Lung (tissue), 12 donors: Measurements from ENCODE around the gene PBRM1. TPM values are rescaled to one million over a fixed set of nuclear protein-coding genes. Genes with fewer than 3 reads are reported as not detected.

Experiments
- ATAC-seq: fragments of 200-7000 bp; cut with Tn5 transposase; one replicate; pipeline ENCODE4 v1.9.1; 2020; ENCODE audit warnings: moderate number of reproducible peaks; ENCODE audit not compliant: insufficient read depth, low FRiP score
- DNase-seq, 3 donors: peaks; one replicate each; pipeline ENCODE4 v3.0.0-alpha.2; 2013 to 2017
- H3K27ac ChIP-seq, 2 donors: one replicate each; pipeline ENCODE4 v1.5.1; 2013; ENCODE audit warnings: mild to moderate bottlenecking in 2 of 2, moderate library complexity in 2 of 2, control low read depth in 1 of 2, inconsistent platforms in 1 of 2, low read depth in 1 of 2, low read length in 1 of 2
- H3K27me3 ChIP-seq, 3 donors: one replicate each; pipeline ENCODE4 v1.5.1; 2013; ENCODE audit warnings: low read length in 2 of 3; ENCODE audit not compliant: control insufficient read depth in 3 of 3, insufficient read depth in 3 of 3
- H3K36me3 ChIP-seq, 4 donors: one replicate each; pipeline ENCODE4 v1.5.1; 2013; ENCODE audit warnings: low read length in 4 of 4, mild to moderate bottlenecking in 1 of 4, moderate library complexity in 1 of 4; ENCODE audit not compliant: control insufficient read depth in 4 of 4, insufficient read depth in 4 of 4
- H3K4me1 ChIP-seq, 5 donors: one replicate each; pipeline ENCODE4 v1.5.1; 2013; ENCODE audit warnings: low read length in 5 of 5, mild to moderate bottlenecking in 2 of 5, moderate library complexity in 1 of 5; ENCODE audit not compliant: control insufficient read depth in 5 of 5, insufficient read depth in 5 of 5
- H3K4me3 ChIP-seq: one replicate; pipeline ENCODE4 v1.5.1; 2013; ENCODE audit warnings: mild to moderate bottlenecking, control low read depth, moderate library complexity
- H3K9ac ChIP-seq, 2 donors: one replicate each; pipeline ENCODE4 v1.5.1; 2013; ENCODE audit warnings: low read length in 2 of 2, control low read depth in 1 of 2; ENCODE audit not compliant: insufficient read depth in 1 of 2
- H3K9me3 ChIP-seq, 4 donors: one replicate each; pipeline ENCODE4 v1.5.1; 2013; ENCODE audit warnings: low read length in 3 of 4, mild to moderate bottlenecking in 1 of 4, moderate library complexity in 1 of 4; ENCODE audit not compliant: control insufficient read depth in 4 of 4, insufficient read depth in 3 of 4
- WGBS, 2 donors: extraction: QIAGEN DNeasy Blood & Tissue Kit; methylation state at CpG; one replicate each; pipeline ENCODE4 v1.1.7; 2013; 5-methylcytosine and 5-hydroxymethylcytosine counted together
- polyA plus RNA-seq, 2 donors: library from polyadenylated mRNA; stranded (reverse); fragments of 200-250 nt; gene quantifications; one replicate each; pipeline ENCODE4 v1.2.1, GENCODE V29; 2013
- total RNA-seq, 2 donors: library from RNA; depleted of rRNA in 1 of 2; stranded (reverse); fragments of >200 nt in 1 of 2; gene quantifications; one replicate each; pipeline ENCODE4 v1.2.1, GENCODE V29; 2014 to 2021
- TF ChIP-seq, protein P1 (sequence below): IDR thresholded peaks from 2 replicates; pipeline ENCODE4 v1.5.1; 2012; ENCODE audit warnings: mild to moderate bottlenecking; ENCODE audit errors: control extremely low read depth, extremely low read depth
- donor health status: control.
- donor health status: control.
- donor health status: Bipolar disorder and iron deficiency.
- donor health status: healthy.
- donor health status: DM: yes; HTN: yes; CAD: no.

PBRM1 gene
- total and polyA plus RNA-seq, 4 donors, result 9.8 to 92.8 (median 40.7) TPM

GRCh38 chr3:52533623-52534280, 152.0 kb downstream of the PBRM1 start, which contains the start of gene NT5DC2:
TSS of gene NT5DC2 (minus strand) at chr3:52533857. CDS start at chr3:52533737, 120 bp downstream.
- Histone ChIP-seq H3K9ac (peak within 1 kb of the TSS in 1 of 2 donors; percentile 57), H3K36me3 (peaks cover 0 to 2% (median 0%) of the 10 kb centered on the region in 4 donors), H3K27ac (peak within 1 kb of the TSS; percentile 37 to 54), H3K4me3 (peak within 1 kb of the TSS; percentile 57), H3K4me1 (peaks cover 23 to 76% (median 29%) of the 10 kb centered on the region in 5 donors), H3K27me3 (no peaks in the 10 kb centered on the region), H3K9me3 (no peaks in the 10 kb centered on the region)
- WGBS, 2 donors, result 2 to 8% methylated on average over 11 to 91 of the region's 91 CpGs
- TF ChIP-seq, protein P1, sequence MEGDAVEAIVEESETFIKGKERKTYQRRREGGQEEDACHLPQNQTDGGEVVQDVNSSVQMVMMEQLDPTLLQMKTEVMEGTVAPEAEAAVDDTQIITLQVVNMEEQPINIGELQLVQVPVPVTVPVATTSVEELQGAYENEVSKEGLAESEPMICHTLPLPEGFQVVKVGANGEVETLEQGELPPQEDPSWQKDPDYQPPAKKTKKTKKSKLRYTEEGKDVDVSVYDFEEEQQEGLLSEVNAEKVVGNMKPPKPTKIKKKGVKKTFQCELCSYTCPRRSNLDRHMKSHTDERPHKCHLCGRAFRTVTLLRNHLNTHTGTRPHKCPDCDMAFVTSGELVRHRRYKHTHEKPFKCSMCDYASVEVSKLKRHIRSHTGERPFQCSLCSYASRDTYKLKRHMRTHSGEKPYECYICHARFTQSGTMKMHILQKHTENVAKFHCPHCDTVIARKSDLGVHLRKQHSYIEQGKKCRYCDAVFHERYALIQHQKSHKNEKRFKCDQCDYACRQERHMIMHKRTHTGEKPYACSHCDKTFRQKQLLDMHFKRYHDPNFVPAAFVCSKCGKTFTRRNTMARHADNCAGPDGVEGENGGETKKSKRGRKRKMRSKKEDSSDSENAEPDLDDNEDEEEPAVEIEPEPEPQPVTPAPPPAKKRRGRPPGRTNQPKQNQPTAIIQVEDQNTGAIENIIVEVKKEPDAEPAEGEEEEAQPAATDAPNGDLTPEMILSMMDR, result no peak
- ATAC-seq, result peak; percentile 22
- DNase-seq, result peak; percentile 84 to 90 (median 87)

DNA sequence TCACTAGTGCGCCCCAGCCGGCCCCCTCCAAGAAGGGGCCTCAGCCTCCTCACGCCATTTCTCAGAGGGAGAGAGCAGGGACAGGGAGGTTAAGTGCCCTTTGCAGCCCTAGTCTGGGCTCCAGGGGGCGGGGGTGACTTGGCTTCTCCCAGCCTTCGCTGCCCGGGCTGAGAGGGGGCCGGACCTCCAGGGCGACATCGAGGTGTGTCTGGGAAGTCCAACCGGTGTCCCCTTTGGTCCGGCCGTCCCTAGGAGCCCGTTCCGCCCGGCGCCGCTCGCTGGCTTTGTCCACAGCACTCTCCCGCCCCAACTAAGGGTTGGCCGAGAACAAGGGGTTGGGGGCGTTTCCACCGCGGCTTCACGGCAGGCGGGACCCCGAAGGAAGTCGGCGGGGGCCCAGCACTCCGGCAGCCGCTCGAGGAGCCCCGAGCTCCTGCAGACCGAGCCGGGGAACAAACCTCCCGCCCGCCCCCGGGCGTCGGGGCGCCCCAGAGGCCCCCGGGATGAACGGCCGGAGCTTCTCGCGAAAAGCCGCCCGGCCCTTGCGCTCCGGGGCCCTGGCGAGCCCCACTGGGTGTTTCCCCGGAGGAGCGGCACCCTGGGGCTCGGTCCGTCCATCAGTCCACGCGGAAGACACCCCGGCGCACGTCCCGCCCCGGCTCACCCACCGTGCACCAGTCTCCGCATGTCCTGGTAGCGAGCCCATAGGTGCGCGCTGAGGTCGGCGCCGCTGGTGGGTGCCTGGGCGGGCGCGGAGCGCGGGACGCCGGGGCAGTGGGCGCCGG, 152.7 kb downstream of the PBRM1 start:
- TF ChIP-seq, protein P1, result no peak
- peaks cover 0 to 5% (median 2%) of the 10 kb centered on the region in 4 donors for H3K36me3 ChIP-seq
- H3K4me1 ChIP-seq, result peaks cover 19 to 79% (median 30%) of the 10 kb centered on the region in 5 donors
- peak overlapping the region; percentile 57 for H3K4me3 ChIP-seq
- H3K27me3 ChIP-seq, result no peaks in the 10 kb centered on the region
- H3K9me3 ChIP-seq, result no peaks in the 10 kb centered on the region
- peak overlapping the region; percentile 30 to 35 for H3K27ac ChIP-seq
- peak overlapping the region in 1 of 2 donors; percentile 24 for H3K9ac ChIP-seq
- peak; percentile 47 to 58 (median 55) for DNase-seq
- WGBS, 2 donors, result 2% methylated on average over 66 to 78 of the region's 78 CpGs
- ATAC-seq, result no peak

- Histone ChIP-seq H3K4me1 (peaks cover 15 to 79% (median 29%) of the 10 kb centered on the region in 5 donors), H3K27me3 (no peaks in the 10 kb centered on the region), H3K4me3 (peak overlapping the region; percentile 57), H3K9ac (peak overlapping the region in 1 of 2 donors; percentile 24), H3K9me3 (no peaks in the 10 kb centered on the region), H3K27ac (peak overlapping the region in 1 of 2 donors; percentile 15), H3K36me3 (peaks cover 0 to 10% (median 4%) of the 10 kb centered on the region in 4 donors)
- ATAC-seq (no peak), DNase-seq (peak; percentile 43 to 63 (median 51))
- 27 to 35% methylated on average over 5 of the region's 5 CpGs for WGBS, 2 donors
- TF ChIP-seq, protein P1, result no peak
These were observed 153.2 kb downstream of the PBRM1 start for GRCh38 chr3:52532517-52532837.
